Right atrium auricular region (tissue), 2 donors: ENCODE results near the gene GABRA5. TPM values are rescaled to one million over a fixed set of nuclear protein-coding genes. Genes with fewer than 3 reads are reported as not detected.

ENCODE experiments used
- DNase-seq: peaks from one replicate; pipeline ENCODE4 v3.0.0-alpha.2; 2019; ENCODE audit warnings: low spot score
- H3K27ac ChIP-seq, 2 donors: fragments of 200-600 bp; sonication (generic); 1 replicate in 1 of 2; 2 replicates in 1 of 2; pipeline ENCODE4 v1.5.1; 2016 to 2019
- H3K27me3 ChIP-seq, 2 donors: fragments of 200-600 bp; sonication (generic); one replicate each; pipeline versions ENCODE4 v1.5.1 to v1.6.0; 2017 to 2019
- H3K36me3 ChIP-seq: fragments of 200-600 bp; sonication (generic); one replicate; pipeline ENCODE4 v1.5.1; 2016
- H3K4me1 ChIP-seq, 2 donors: fragments of 200-600 bp; sonication (generic); one replicate each; pipeline versions ENCODE4 v1.5.1 to v1.6.0; 2017 to 2019
- H3K4me3 ChIP-seq, 2 donors: fragments of 200-600 bp; sonication (generic); 1 replicate in 1 of 2; 2 replicates in 1 of 2; pipeline ENCODE4 v1.5.1; 2017 to 2019; ENCODE audit warnings: mild to moderate bottlenecking in 1 of 2, moderate library complexity in 1 of 2
- H3K9me3 ChIP-seq, 2 donors: fragments of 200-600 bp; sonication (generic); one replicate each; pipeline ENCODE4 v1.5.1; 2019
- CTCF ChIP-seq, 2 donors: fragments of 200-600 bp; sonication (generic); IDR thresholded peaks; one replicate each; pipeline ENCODE4 v1.5.1; 2019; ENCODE audit warnings: antibody characterized with exemption in 2 of 2
- total RNA-seq, 2 donors: library from RNA; depleted of rRNA; stranded (reverse); fragments of >200 nt; gene quantifications; one replicate each; pipeline ENCODE4 v1.1.0, GENCODE V29; 2016

Gene GABRA5
- total RNA-seq, 2 donors from 2014 or later, result 0.59 to 0.78 TPM

- DNase-seq, result no peak
- Histone ChIP-seq H3K9me3 (peaks cover 0 to 40% of the 10 kb centered on the region in 2 donors), H3K27ac (no peak overlapping the region), H3K27me3 (no peaks in the 10 kb centered on the region), H3K4me3 (no peak overlapping the region), H3K36me3 (no peaks in the 10 kb centered on the region), H3K4me1 (no peaks in the 10 kb centered on the region)
- no peak for TF ChIP-seq CTCF (IDR thresholded peaks at IDR 0.05)
Measured at GRCh38 chr15:26901041-26901440, 34.2 kb downstream of the GABRA5 start.

- Histone ChIP-seq H3K4me3 (no peak overlapping the region), H3K27ac (no peak overlapping the region), H3K4me1 (no peaks in the 10 kb centered on the region), H3K27me3 (no peaks in the 10 kb centered on the region), H3K36me3 (no peaks in the 10 kb centered on the region), H3K9me3 (peaks cover 0 to 15% of the 10 kb centered on the region in 2 donors)
- no peak for TF ChIP-seq CTCF (IDR thresholded peaks at IDR 0.05)
- DNase-seq, result no peak
Measured at GRCh38 chr15:26910715-26911114, 43.9 kb downstream of the GABRA5 start.

GRCh38 chr15:26921433-26921832 is 54.6 kb downstream of the GABRA5 start:
- H3K4me1 ChIP-seq, result no peaks in the 10 kb centered on the region
- H3K36me3 ChIP-seq, result no peaks in the 10 kb centered on the region
- H3K27me3 ChIP-seq, result no peaks in the 10 kb centered on the region
- no peak overlapping the region for H3K4me3 ChIP-seq
- TF ChIP-seq CTCF (IDR thresholded peaks at IDR 0.05), result no peak
- H3K9me3 ChIP-seq, result peaks cover 0 to 47% of the 10 kb centered on the region in 2 donors
- no peak overlapping the region for H3K27ac ChIP-seq
- DNase-seq, result no peak

- no peaks in the 10 kb centered on the region for H3K4me1 ChIP-seq
- H3K27ac ChIP-seq, result no peak overlapping the region
Measured at GRCh38 chr15:26926081-26926480, 59.2 kb downstream of the GABRA5 start.

GRCh38 chr15:26928051-26928450 is 61.2 kb downstream of the GABRA5 start:
- DNase-seq, result no peak
- Histone ChIP-seq H3K9me3 (no peaks in the 10 kb centered on the region), H3K4me1 (no peaks in the 10 kb centered on the region), H3K36me3 (no peaks in the 10 kb centered on the region), H3K27me3 (no peaks in the 10 kb centered on the region), H3K27ac (no peak overlapping the region), H3K4me3 (no peak overlapping the region)
- TF ChIP-seq CTCF (IDR thresholded peaks at IDR 0.05), result no peak

More at GRCh38 chr15:26926081-26926480, 59.2 kb downstream of the GABRA5 start:
- Histone ChIP-seq H3K36me3 (no peaks in the 10 kb centered on the region), H3K4me3 (no peak overlapping the region), H3K27me3 (no peaks in the 10 kb centered on the region), H3K9me3 (peaks cover 0 to 14% of the 10 kb centered on the region in 2 donors)
- TF ChIP-seq CTCF (IDR thresholded peaks at IDR 0.05), result no peak
- DNase-seq, result no peak

GRCh38 chr15:26929588-26929987 is 62.7 kb downstream of the GABRA5 start:
- Histone ChIP-seq H3K27ac (no peak overlapping the region), H3K27me3 (no peaks in the 10 kb centered on the region), H3K36me3 (no peaks in the 10 kb centered on the region), H3K9me3 (no peaks in the 10 kb centered on the region), H3K4me3 (no peak overlapping the region), H3K4me1 (no peaks in the 10 kb centered on the region)
- DNase-seq, result no peak
- no peak for TF ChIP-seq CTCF (IDR thresholded peaks at IDR 0.05)
